ENCODE measurements around the gene RAB11FIP5.

DNA sequence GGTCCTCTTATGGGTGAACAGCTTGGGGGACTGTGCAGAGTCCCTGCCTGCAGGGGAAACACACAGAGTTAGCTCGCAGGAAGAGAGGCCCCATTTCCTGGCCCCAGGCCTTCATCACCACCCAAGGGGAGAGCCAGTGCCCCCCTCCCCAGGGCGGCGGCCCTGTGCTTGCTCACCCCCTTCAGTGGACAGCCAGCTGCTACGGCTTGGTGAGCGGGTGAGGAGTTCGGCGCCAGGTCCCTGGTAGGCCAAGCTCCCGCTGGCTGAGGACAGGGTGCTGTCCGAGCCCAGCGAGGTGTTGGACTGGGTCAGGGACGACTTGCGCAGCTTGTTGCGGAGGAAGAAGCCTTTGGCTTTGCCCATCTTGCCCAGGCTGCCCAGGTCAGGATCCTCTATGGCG lies 24.0 kb downstream of the RAB11FIP5 start:
- TF ChIP-seq, protein P1, sequence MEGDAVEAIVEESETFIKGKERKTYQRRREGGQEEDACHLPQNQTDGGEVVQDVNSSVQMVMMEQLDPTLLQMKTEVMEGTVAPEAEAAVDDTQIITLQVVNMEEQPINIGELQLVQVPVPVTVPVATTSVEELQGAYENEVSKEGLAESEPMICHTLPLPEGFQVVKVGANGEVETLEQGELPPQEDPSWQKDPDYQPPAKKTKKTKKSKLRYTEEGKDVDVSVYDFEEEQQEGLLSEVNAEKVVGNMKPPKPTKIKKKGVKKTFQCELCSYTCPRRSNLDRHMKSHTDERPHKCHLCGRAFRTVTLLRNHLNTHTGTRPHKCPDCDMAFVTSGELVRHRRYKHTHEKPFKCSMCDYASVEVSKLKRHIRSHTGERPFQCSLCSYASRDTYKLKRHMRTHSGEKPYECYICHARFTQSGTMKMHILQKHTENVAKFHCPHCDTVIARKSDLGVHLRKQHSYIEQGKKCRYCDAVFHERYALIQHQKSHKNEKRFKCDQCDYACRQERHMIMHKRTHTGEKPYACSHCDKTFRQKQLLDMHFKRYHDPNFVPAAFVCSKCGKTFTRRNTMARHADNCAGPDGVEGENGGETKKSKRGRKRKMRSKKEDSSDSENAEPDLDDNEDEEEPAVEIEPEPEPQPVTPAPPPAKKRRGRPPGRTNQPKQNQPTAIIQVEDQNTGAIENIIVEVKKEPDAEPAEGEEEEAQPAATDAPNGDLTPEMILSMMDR (IDR thresholded peaks at IDR 0.05): no peak
- TF ChIP-seq POLR2A (IDR thresholded peaks at IDR 0.05): no peak

Measured in stomach (tissue), 4 donors.